B cell (primary cell): Measurements from ENCODE around the gene PRKN. TPM values are rescaled to one million over a fixed set of nuclear protein-coding genes. Genes with fewer than 3 reads are reported as not detected.

Source experiments
- ATAC-seq: fragments of 200-7000 bp; cut with Tn5 transposase; one replicate; pipeline ENCODE4 v1.10.0; 2021; ENCODE audit warnings: low read depth, mild to moderate bottlenecking, moderate number of reproducible peaks, moderate library complexity
- CTCF ChIA-PET: fragments of 350-600 bp; sonication (Branson Sonifier 250); formaldehyde crosslinking; loops from one replicate; lab custom pipeline; 2021; ENCODE audit warnings: antibody characterized with exemption, inconsistent platforms; lab: Charles Lee
- POLR2A ChIA-PET: fragments of 350-600 bp; sonication (Branson Sonifier 250); formaldehyde crosslinking; loops from one replicate; lab custom pipeline; 2021; ENCODE audit warnings: antibody characterized with exemption; lab: Charles Lee
- DNase-seq: peaks from one replicate; pipeline ENCODE4 v3.0.0; 2013
- H2AFZ ChIP-seq: 2 replicates; pipeline ENCODE4 v1.6.1; 2012; ENCODE audit warnings: mild to moderate bottlenecking, low read depth, low read length; ENCODE audit not compliant: insufficient read depth, poor library complexity, severe bottlenecking
- H3K27ac ChIP-seq, 2 donors: 1 replicate in 1 of 2; 2 replicates in 1 of 2; pipeline ENCODE4 v1.5.1; 2012 to 2013; ENCODE audit warnings: low read length in 2 of 2, mild to moderate bottlenecking in 2 of 2, moderate library complexity in 1 of 2
- H3K27me3 ChIP-seq, 4 experiments: fragments of 200-600 bp in 1 of 4; sonication (generic) in 1 of 4; replicated peaks in 1 of 4; 1 replicate in 2 of 4; 2 replicates in 2 of 4; pipeline versions ENCODE4 v1.6.1 to v1.7.0; 2013 to 2016; ENCODE audit warnings: low read length in 3 of 4, mild to moderate bottlenecking in 2 of 4, mixed read lengths in 1 of 4, moderate library complexity in 1 of 4; ENCODE audit not compliant: insufficient read depth in 4 of 4, control insufficient read depth in 3 of 4; ENCODE audit errors: control extremely low read depth in 1 of 4
- H3K36me3 ChIP-seq, 2 experiments: replicated peaks in 1 of 2; 1 replicate in 1 of 2; 2 replicates in 1 of 2; pipeline versions ENCODE4 v1.6.1 to v1.7.1; 2013; ENCODE audit warnings: low read length in 1 of 2; ENCODE audit not compliant: insufficient read depth in 2 of 2, control insufficient read depth in 1 of 2; ENCODE audit errors: control extremely low read depth in 1 of 2, extremely low read depth in 1 of 2
- H3K4me1 ChIP-seq, 2 donors: fragments of 200-600 bp in 1 of 2; sonication (generic) in 1 of 2; 1 replicate in 1 of 2; 2 replicates in 1 of 2; pipeline versions ENCODE4 v1.5.1 to v1.6.1; 2013 to 2017; ENCODE audit warnings: low read length in 2 of 2; ENCODE audit not compliant: control insufficient read depth in 2 of 2, insufficient read depth in 2 of 2
- H3K4me2 ChIP-seq: replicated peaks from 2 replicates; pipeline ENCODE3; 2012; ENCODE audit warnings: mild to moderate bottlenecking, low read depth, low read length; ENCODE audit not compliant: poor library complexity, severe bottlenecking
- H3K4me3 ChIP-seq, 5 experiments: fragments of 200-600 bp in 1 of 5; sonication (generic) in 1 of 5; 1 replicate in 3 of 5; 2 replicates in 2 of 5; pipeline versions ENCODE4 v1.5.1 to v1.7.0; 2011 to 2016; ENCODE audit warnings: low read length in 4 of 5, mild to moderate bottlenecking in 4 of 5, low read depth in 2 of 5, control low read depth in 1 of 5, moderate library complexity in 1 of 5; ENCODE audit not compliant: insufficient read depth in 1 of 5; ENCODE audit errors: control extremely low read depth in 1 of 5, extremely low read depth in 1 of 5
- H3K79me2 ChIP-seq: fragments of 200-600 bp; sonication (generic); one replicate; pipeline ENCODE4 v1.6.0; 2016; ENCODE audit warnings: low read length; ENCODE audit not compliant: control insufficient read depth, insufficient read depth
- H3K9ac ChIP-seq: fragments of 200-600 bp; sonication (generic); 2 replicates; pipeline ENCODE4 v1.6.1; 2017; ENCODE audit warnings: mild to moderate bottlenecking, low read length, moderate library complexity
- H3K9me3 ChIP-seq, 3 donors: one replicate each; pipeline versions ENCODE4 v1.6.1 to v1.7.1; 2013; ENCODE audit warnings: low read length in 2 of 3; ENCODE audit not compliant: control insufficient read depth in 2 of 3, insufficient read depth in 1 of 3; ENCODE audit errors: control extremely low read depth in 1 of 3
- H4K20me1 ChIP-seq: 2 replicates; pipeline ENCODE4 v1.6.0; 2012; ENCODE audit warnings: mild to moderate bottlenecking, low read length; ENCODE audit not compliant: insufficient read depth, control insufficient read depth, poor library complexity, severe bottlenecking
- H3K27ac Mint-ChIP-seq: one replicate; pipeline ENCODE4 v1.8.0; 2021; ENCODE audit warnings: mixed read lengths
- H3K27me3 Mint-ChIP-seq: one replicate; pipeline ENCODE4 v1.8.0; 2021; ENCODE audit warnings: mixed read lengths
- H3K4me1 Mint-ChIP-seq: one replicate; pipeline ENCODE4 v1.8.0; 2021; ENCODE audit warnings: mixed read lengths
- H3K4me3 Mint-ChIP-seq: one replicate; pipeline ENCODE4 v1.8.0; 2021; ENCODE audit warnings: mixed read lengths
- H3K9me3 Mint-ChIP-seq: one replicate; pipeline ENCODE4 v1.8.0; 2022; ENCODE audit warnings: mixed read lengths; ENCODE audit not compliant: insufficient read depth
- CTCF ChIP-seq: fragments of 200-600 bp; IDR thresholded peaks from one replicate; pipeline ENCODE4 v1.8.0; 2022; ENCODE audit warnings: antibody characterized with exemption, mild to moderate bottlenecking
- EZH2 ChIP-seq: IDR thresholded peaks from 2 replicates; pipeline ENCODE4 v1.6.1; 2012; ENCODE audit warnings: borderline replicate concordance, low read depth, mild to moderate bottlenecking, moderate library complexity, low read length; ENCODE audit not compliant: insufficient read depth, poor library complexity, severe bottlenecking
- WGBS: methylation state at CpG from one replicate; pipeline ENCODE4 v1.1.5; 2013; ENCODE audit warnings: missing lambda C conversion rate; ENCODE audit not compliant: insufficient coverage; 5-methylcytosine and 5-hydroxymethylcytosine counted together
- intact Hi-C: fragments of 100-400 bp; cut with micrococcal nuclease; formaldehyde crosslinking; loops from one replicate; pipeline ENCODE4 v1.10.0; 2022
- polyA plus RNA-seq: library from polyadenylated mRNA; depleted of rRNA; stranded (reverse); fragments of >200 nt; gene quantifications from 2 replicates; pipeline ENCODE4 v1.2.3, GENCODE V29; 2012
- total RNA-seq, 2 donors: library from RNA; stranded (reverse); fragments of 120-200 nt in 1 of 2; gene quantifications; 1 replicate in 1 of 2; 2 replicates in 1 of 2; pipeline versions ENCODE4 v1.2.3 to v1.2.4, GENCODE V29; 2013 to 2022

PRKN gene
- total and polyA plus RNA-seq, 2 donors (not counting 1 experiment from before 2014, with no cell fraction given), result 1.6 to 6.2 TPM

DNA sequence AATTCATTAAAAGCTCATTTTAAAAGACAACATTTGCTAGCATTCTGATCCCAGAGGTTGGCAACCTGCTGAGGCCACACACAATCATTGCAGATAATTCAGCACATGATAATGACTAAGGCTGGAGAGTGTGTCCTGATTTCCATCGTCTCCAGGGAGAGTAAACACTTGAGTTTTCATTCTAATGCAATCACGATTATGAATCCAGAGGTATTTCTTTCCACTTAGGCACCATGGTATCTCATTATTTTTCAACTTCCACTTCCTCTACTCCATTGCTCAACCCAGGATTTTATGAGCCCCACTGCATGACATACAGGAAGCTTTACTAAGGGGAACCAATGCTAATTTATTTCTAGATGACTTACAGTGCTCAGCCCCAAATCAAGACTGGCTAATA, 1179.9 kb downstream of the PRKN start:
- H3K9me3 Mint-ChIP-seq, result no peaks in the 10 kb centered on the region
- peaks cover 0 to 4% (median 0%) of the 10 kb centered on the region in 3 donors for H3K9me3 ChIP-seq
- no peak for TF ChIP-seq CTCF
- TF ChIP-seq EZH2, result no peak
- H3K4me3 ChIP-seq, result no peak overlapping the region
- DNase-seq, result no peak
- no peaks in the 10 kb centered on the region for H3K27me3 ChIP-seq
- no peak overlapping the region for H3K4me2 ChIP-seq
- H3K27me3 Mint-ChIP-seq, result no peaks in the 10 kb centered on the region
- ATAC-seq, result no peak
- ChIA-PET POLR2A (no interaction called here), CTCF (no interaction called here)
- intact Hi-C loops, result no loop called here
- 85% methylated on average over 2 of the region's 2 CpGs for WGBS
- H3K27ac Mint-ChIP-seq, result no peak overlapping the region
- H3K27ac ChIP-seq, result no peak overlapping the region
- H3K4me1 Mint-ChIP-seq, result no peaks in the 10 kb centered on the region
- no peaks in the 10 kb centered on the region for H3K79me2 ChIP-seq
- no peaks in the 10 kb centered on the region for H4K20me1 ChIP-seq
- no peak overlapping the region for H3K4me3 Mint-ChIP-seq
- no peaks in the 10 kb centered on the region for H3K36me3 ChIP-seq
- H3K9ac ChIP-seq, result no peak overlapping the region
- H3K4me1 ChIP-seq, result no peaks in the 10 kb centered on the region
- no peak overlapping the region for H2AFZ ChIP-seq

GRCh38 chr6:161546632-161547031, 1180.9 kb downstream of the PRKN start:
- ATAC-seq, result no peak
- H3K9me3 Mint-ChIP-seq, result no peaks in the 10 kb centered on the region
- no peak overlapping the region for H3K9ac ChIP-seq
- no CpG with 5 or more reads among the region's 1 CpG for WGBS
- POLR2A ChIA-PET, result no interaction called here
- H3K4me1 ChIP-seq, result no peaks in the 10 kb centered on the region
- CTCF ChIA-PET, result no interaction called here
- H3K36me3 ChIP-seq, result no peaks in the 10 kb centered on the region
- no peaks in the 10 kb centered on the region for H3K27me3 ChIP-seq
- H3K79me2 ChIP-seq, result no peaks in the 10 kb centered on the region
- no peak overlapping the region for H3K27ac ChIP-seq
- H2AFZ ChIP-seq, result no peak overlapping the region
- H3K27ac Mint-ChIP-seq, result no peak overlapping the region
- H3K9me3 ChIP-seq, result peaks cover 0 to under 1% (median 0%) of the 10 kb centered on the region in 3 donors
- no peaks in the 10 kb centered on the region for H4K20me1 ChIP-seq
- H3K4me3 Mint-ChIP-seq, result no peak overlapping the region
- H3K4me3 ChIP-seq, result no peak overlapping the region
- no peaks in the 10 kb centered on the region for H3K27me3 Mint-ChIP-seq
- TF ChIP-seq EZH2 (no peak), CTCF (no peak)
- H3K4me2 ChIP-seq, result no peak overlapping the region
- H3K4me1 Mint-ChIP-seq, result no peaks in the 10 kb centered on the region
- intact Hi-C loops, result no loop called here
- no peak for DNase-seq
